H54 (cell line): ENCODE data around the gene LRMDA.

Source experiments
- DNase-seq: peaks from one replicate; pipeline ENCODE4 v3.0.0; 2011; ENCODE audit warnings: low spot score, mixed read lengths; ENCODE audit not compliant: insufficient read length
- FAIRE-seq: peaks from 3 replicates; lab custom pipeline; 2011; peaks lifted over from hg19 to GRCh38; lab: Jason Lieb, UNC
- POLR2A ChIP-seq: IDR thresholded peaks from 2 replicates; pipeline ENCODE4 v1.6.1; 2011; ENCODE audit warnings: low read depth, mild to moderate bottlenecking, low read length

Gene LRMDA

DNA sequence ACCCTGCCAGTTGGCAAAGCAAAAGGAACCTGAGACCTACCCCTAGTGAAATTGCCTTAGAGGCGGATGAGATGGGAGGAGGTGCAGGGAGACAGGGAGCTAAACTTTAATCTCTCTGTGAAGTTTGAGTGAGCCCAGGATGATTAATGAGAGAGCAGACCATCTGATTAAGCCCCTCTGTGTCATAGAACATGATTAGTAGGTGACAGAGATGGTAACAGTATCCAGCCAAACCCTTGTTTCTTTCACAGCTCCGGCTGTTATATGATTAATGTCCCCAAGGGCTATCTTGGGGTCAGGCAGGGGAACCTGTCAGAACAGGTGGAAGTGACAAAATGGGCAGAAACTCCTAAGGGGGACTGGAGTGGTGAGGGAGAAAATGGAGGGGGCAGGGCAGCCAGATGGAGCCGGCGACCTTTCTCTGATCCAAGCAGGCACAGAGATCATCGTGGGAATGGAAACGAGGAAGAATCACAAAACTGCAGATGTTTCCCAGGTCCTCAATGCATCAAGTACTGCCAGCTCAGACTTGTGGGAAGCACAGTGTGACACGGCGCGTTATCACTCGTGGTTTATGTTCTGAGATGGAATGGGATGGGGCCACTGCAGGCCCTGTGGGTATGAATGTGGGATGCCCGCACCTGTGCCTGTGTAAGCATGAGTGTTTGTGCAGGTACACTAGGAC, 684.2 kb downstream of the LRMDA start:
- FAIRE-seq (no peak), DNase-seq (no peak)
- no peak for TF ChIP-seq POLR2A

DNA sequence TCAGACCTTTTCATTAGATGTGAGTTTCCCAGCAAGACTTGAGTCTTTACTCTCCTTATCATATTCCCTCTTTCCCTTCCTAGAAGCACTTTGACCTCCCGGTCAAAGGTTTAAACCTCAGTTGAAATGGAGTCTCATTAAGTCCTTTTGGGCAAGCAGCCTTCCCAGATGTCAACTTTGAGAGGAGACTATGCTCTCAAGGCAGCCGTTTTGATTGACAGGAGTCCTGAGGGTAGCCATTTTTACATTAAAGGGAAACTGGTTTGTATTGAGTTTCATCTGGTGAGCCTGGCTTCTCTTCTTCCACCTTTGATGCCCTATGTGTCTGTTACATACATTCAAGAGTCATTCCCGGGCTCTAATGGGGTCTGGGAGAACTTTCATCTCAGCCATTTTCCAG, 685.1 kb downstream of the LRMDA start:
- FAIRE-seq (no peak), DNase-seq (no peak)
- TF ChIP-seq POLR2A = no peak

DNA sequence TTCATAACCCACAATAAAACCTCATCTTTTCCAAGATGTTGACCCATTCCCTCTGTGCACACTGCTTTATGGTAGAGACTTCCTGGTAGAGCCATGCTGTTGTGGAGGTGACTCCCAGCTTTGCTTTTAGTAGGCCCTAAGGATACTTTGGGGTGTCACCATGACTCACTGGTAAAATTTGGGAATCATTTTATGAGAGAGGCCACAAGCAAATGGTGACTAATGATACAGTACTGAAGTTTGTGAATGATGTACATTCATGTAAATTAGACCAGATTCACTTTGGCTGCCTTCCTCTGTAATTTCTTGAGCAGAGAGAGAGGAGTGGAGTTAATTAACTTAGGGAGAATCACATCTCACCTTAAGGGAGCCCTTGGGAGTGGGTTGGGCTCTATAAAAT, 686.5 kb downstream of the LRMDA start:
- DNase-seq (no peak), FAIRE-seq (no peak)
- no peak for TF ChIP-seq POLR2A

DNA sequence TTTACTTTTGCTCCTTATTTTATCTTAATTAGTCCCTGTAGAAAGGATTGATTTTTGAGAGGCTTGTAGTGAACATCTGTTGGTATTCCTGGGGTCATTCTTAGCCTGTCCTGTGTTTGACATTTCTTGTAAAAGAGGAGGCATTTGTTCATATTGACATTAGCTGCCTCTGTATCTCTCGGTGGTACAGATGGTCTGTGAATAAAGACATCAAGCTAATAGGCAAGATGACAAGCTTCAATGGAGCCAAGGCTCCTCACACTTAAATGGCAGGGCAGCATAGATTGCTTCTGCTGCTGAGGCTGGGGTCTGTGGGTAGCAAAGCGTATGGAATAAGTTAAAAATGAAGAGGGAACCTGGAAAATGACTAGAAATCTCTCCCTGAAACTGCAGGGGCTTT, 687.6 kb downstream of the LRMDA start:
- no peak for FAIRE-seq
- TF ChIP-seq POLR2A = no peak
- DNase-seq = no peak

DNA sequence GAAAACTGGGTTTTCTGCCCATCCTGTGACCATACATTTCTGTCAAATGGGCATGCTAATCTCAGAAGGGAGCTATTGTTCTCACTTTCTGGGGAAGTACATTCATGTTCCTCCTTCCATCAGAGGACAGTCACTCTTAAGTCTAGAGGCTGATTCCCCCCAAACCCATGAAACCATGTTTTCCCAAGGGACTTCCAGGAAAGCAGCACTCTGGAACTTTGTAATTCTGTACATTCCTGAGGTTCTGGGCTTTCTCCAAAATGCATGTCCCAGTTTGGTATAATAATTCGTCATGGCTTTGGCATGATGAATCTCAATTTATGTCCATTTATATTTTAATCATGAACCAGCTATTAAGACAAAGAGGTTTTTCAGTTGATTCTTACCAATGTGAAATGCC, 688.1 kb downstream of the LRMDA start:
- FAIRE-seq (no peak), DNase-seq (no peak)
- no peak for TF ChIP-seq POLR2A

DNA sequence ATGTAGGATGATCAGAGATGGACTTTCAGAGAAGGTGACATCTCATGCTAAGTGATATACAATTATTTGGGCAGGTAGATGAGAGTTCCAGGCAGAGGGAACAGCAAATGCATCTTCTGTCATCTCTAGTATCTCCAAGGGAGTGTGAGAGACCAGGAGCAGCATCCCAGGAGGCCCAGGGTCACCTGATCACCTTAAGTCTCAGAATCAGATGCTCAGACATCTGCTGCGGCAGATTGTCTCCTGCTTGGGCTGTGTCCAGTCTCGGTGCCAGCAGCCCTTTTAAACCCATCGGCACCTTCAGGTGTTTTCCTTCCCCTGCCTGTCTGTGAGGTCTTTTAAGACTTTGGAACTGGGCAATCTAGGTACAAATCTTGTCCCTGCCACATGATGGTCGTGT, 690.6 kb downstream of the LRMDA start:
- DNase-seq = no peak
- TF ChIP-seq POLR2A = no peak
- no peak for FAIRE-seq

DNA sequence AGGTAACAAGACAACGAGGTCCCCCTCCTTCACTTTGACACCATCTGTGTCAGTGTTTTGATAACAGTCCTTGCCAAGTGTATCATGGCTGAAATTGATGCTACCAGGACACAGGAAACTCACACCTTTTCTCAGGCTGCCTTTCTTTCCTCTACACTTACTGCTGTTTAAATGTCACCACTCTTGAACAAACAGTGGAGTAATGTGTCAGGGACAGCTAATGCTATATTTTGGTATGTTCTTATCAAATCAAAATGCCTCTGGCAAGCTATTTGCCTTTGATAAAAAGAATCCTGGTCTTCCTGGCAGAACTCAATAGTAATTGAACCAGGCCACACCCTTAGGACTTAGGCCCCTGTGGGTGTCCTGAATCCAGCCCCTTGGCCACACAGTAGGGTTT, 692.9 kb downstream of the LRMDA start:
- TF ChIP-seq POLR2A = no peak
- FAIRE-seq (no peak), DNase-seq (no peak)

DNA sequence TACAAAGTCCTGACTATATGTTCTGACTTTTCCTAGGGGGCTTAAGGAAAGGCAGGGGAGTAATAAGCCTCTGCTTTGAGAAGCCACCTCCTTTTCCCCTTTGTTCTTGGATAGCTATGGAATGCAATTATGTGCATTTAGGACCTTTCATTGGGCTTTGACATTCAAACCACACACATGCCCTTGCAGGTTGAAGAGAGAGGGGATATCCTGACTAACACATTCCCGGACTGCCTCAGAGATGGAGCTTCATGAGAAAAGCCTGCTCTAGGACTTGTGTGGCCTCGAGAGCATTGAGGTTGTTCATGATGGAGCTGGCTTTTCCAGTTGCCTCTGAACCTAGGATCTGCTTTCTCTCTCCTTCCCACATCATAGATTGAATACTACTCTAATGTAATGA, 694.5 kb downstream of the LRMDA start:
- FAIRE-seq = no peak
- DNase-seq = no peak
- no peak for TF ChIP-seq POLR2A

DNA sequence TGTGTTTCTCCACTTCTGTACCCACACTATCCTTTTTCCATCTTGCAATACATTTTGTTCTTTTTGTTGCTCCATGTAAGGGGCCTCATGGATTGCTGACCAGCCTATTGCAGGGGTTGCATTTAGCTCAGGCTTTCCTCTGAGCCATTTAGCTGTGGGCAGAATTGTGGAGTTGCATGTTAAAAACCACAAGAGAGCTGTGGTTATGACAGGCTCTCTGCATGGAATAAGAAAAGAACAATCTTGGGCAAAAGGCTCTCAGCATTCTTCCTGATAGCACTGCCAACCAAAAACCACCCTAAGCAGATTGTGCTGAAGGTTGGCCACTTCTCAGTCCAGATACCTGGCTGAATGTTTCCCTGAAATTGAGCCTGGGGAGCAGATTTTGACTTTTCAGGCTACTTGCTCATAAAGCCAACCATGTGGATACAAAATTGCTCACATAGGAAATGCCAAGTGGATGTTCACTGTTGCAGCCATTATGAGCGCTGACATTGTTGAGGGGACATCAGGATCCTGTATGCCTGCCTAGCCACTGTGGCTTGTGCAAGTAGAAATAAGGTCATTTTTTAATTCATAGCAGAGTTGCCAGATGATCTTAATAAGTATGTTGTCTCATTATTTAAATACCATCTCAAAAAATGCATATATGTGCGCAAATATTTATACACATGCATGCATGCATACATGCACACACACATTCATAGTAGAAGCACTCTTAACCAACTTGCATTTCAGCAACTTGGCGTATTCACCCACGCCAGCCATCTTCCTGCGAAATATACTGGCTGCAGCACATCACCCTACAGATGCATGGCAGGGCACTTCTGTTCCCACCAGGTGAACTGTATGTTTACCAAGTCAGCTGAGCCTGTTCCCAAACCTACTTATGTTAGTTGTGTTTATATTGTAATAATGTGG, 695.4 kb downstream of the LRMDA start:
- DNase-seq (no peak), FAIRE-seq (no peak)
- TF ChIP-seq POLR2A = no peak

DNA sequence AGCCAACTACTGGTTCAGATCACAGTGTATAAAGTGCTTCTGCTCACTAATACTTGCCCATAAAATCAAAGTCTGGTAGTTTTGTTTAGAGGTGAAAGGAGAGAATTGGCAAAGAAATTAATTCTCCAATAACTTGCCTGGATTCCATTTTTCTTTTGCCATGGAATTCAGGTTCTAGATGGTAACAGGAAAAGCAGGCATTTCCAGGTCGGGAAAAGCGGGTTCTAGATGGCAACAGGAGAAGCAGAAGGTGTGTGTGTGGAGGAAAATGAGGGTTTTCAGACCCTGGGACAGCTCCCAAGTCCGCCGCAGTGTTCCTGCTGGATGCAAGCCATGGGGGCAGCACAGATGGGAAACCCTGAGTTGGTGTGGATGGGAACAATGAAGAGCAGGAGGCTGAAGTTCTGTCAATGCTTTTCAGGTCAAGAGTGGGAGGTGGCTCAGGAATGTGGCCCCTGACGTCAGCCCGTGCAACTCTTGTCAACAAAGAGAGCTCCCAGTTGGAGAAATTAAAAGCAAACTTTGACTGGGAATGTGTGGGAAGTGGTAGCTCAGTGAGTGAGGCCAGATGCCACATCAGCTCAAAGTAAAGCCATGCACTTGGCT, 696.7 kb downstream of the LRMDA start:
- FAIRE-seq = no peak
- no peak for DNase-seq
- TF ChIP-seq POLR2A = no peak

DNA sequence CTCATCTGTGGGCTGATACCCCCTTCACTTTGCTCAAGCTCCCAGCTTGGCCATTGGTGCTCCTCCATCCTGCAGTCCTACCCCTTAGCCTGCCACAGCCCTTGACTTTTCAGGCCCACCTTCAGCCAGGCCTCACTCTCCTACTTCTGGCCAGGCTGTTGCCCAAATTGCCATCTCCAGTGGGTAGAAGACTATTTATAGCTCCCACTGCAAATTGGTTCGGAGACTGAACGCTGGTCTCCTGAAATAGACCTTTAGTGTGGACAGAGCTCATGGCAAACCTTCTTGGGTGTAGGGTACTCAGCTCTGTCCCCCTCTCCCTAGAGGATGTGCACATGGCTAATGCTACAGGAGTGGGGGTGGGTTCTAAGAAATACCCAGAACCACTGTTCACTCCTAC, 697.8 kb downstream of the LRMDA start:
- no peak for DNase-seq
- no peak for FAIRE-seq
- TF ChIP-seq POLR2A = no peak

DNA sequence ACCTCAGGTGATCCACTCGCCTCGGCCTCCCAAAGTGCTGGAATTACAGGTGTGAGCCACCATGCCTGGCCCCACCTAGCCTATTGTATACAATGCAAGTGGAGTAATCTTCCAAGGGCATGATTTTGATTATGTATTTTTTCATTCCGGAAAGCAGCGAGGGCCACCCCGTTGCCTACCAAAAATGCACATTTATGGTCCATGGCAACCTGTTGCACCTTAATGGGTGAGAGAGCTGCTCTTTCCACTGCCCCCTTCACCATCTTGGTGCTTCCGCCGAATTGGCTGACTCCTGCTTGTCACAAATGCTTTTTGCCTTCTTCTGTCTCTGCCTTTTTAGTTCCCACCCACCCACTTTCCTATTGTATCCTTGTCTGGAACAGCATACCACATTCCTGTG, 699.5 kb downstream of the LRMDA start:
- FAIRE-seq (no peak), DNase-seq (no peak)
- no peak for TF ChIP-seq POLR2A

DNA sequence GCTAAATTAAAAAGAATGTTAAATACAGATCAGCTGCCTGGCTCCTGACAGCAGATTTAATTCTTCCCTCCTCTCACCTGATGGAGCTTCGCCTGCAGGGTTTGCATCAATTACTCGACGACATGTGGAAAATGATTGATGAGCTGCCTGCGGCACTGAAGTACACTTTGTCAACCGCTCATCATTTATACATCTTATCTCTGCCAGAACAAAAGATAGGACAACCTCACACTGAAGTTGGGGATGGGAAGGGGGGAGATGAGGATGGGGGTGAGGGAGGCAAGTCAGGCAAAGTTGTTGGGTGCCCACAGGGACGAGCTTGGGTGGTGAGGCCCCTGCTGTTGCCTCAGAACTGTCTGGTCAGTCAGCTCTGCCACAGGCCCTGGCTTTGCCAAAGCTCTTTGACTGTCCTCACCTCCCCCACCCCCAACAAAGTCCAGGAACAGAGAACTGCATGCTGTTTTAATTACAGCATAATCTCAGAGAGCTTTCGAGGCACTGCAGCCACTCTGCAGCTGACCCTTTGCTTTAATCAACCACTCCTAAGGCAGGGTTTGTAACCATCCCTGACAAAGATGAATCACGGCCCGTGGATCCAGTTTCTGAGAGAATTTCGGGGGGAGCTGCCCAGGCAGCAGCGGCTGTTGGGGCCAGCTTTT, 702.3 kb downstream of the LRMDA start:
- DNase-seq (no peak), FAIRE-seq (no peak)
- TF ChIP-seq POLR2A = no peak

DNA sequence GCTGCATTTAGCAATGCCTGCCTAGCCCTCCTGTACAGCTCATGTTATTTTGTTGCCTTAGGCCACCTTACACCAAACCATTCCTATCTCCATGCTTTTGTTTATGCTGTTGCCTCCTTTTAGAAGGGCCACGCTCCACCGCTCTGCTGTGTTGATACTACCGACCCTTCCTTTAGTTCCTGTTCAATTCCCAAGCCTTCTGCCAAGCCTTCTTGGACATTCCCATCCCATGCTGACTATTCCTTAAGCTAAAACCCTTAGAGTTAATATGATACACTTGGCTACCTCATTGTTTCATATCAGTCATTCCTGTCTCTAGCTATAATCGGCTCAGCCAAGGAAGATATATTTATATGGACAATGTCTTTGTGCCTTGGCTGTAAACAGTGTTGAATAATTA, 705.5 kb downstream of the LRMDA start:
- FAIRE-seq (no peak), DNase-seq (no peak)
- no peak for TF ChIP-seq POLR2A
